Hematopoietic multipotent progenitor cell treated with erythropoietin and hydrocortisone succinate and interleukin-3 and kit ligand, for 6 days (in vitro differentiated cells): Measurements from ENCODE around the gene C6orf15.

Experiments
- DNase-seq: peaks from one replicate; pipeline ENCODE4 v3.0.0-alpha.2; 2015

C6orf15 gene

GRCh38 chr6:31129130-31129529, 16.8 kb upstream of the C6orf15 start:
- DNase-seq: no peak

GRCh38 chr6:31128093-31128676, 15.8 kb upstream of the C6orf15 start:
- peak; percentile 78 for DNase-seq

GRCh38 chr6:31126396-31127175, 14.2 kb upstream of the C6orf15 start:
- peak; percentile 47 for DNase-seq

GRCh38 chr6:31125586-31126363, 13.4 kb upstream of the C6orf15 start:
- DNase-seq: no peak

GRCh38 chr6:31125162-31125561, 12.8 kb upstream of the C6orf15 start:
- DNase-seq: no peak

- DNase-seq: no peak
Observed at GRCh38 chr6:31122791-31123706, 10.7 kb upstream of the C6orf15 start.

GRCh38 chr6:31121131-31121790, 8.9 kb upstream of the C6orf15 start:
- DNase-seq: no peak

- DNase-seq: peak; percentile 48
Observed at GRCh38 chr6:31120151-31120915, 8.0 kb upstream of the C6orf15 start, which contains the start of gene CDSN. Gene CDSN, minus strand, starts transcription at chr6:31120446. Its CDS starts 27 bp downstream, at chr6:31120419.

GRCh38 chr6:31118178-31118577, 5.8 kb upstream of the C6orf15 start:
- DNase-seq: no peak

GRCh38 chr6:31116661-31117385, 4.4 kb upstream of the C6orf15 start:
- no peak for DNase-seq

GRCh38 chr6:31115941-31116560, 3.7 kb upstream of the C6orf15 start:
- no peak for DNase-seq

GRCh38 chr6:31114970-31115849, 2.8 kb upstream of the C6orf15 start:
- peak; percentile 54 for DNase-seq

GRCh38 chr6:31114541-31114878, 2.1 kb upstream of the C6orf15 start, which contains the start of gene PSORS1C1:
Gene PSORS1C1, plus strand, starts transcription at chr6:31114800. Its CDS starts 14,833 bp downstream, at chr6:31129633.
- DNase-seq: no peak

- no peak for DNase-seq
Observed at GRCh38 chr6:31113861-31114540, 1.6 kb upstream of the C6orf15 start.

- DNase-seq: no peak
Observed at GRCh38 chr6:31111712-31112111, 663 bp downstream of the C6orf15 start.

- no peak for DNase-seq
Observed at GRCh38 chr6:31110825-31111582, 1.4 kb downstream of the C6orf15 start.

- DNase-seq: no peak
Observed at GRCh38 chr6:31107052-31107451, 5.3 kb downstream of the C6orf15 start.

GRCh38 chr6:31103136-31103535, 9.2 kb downstream of the C6orf15 start:
- no peak for DNase-seq
